ENCODE measurements around the gene CDADC1. TPM values are rescaled to one million over a fixed set of nuclear protein-coding genes. Genes with fewer than 3 reads are reported as not detected.

Gene CDADC1
- total and polyA plus RNA-seq, 2 donors (not counting 1 experiment from before 2014, with no cell fraction given): 6.1 to 6.6 TPM

- no peaks in the 10 kb centered on the region for H3K4me1 ChIP-seq (ENCODE audit: control insufficient read depth, extremely low read depth, insufficient read depth, low read length)
- H3K36me3 ChIP-seq (ENCODE audit: control insufficient read depth, insufficient read depth, low read length): peaks cover 2% of the 10 kb centered on the region
- no peak for TF ChIP-seq EZH2 (IDR thresholded peaks at IDR 0.05; ENCODE audit: low read length, missing control alignments)
- no peak for TF ChIP-seq CTCF (conservative IDR thresholded peaks at IDR 0.05 in 1 of 2, IDR thresholded peaks at IDR 0.05 in 1 of 2; ENCODE audit: low read depth in 1 of 2, low read length in 2 of 2)
- no peak overlapping the region for H3K4me3 ChIP-seq (replicated peaks in 1 of 4; ENCODE audit: control extremely low read depth in 1 of 4, insufficient read depth in 1 of 4, low read depth in 3 of 4, low read length in 4 of 4)
- H3K4me2 ChIP-seq (ENCODE audit: extremely low read depth, insufficient read depth, low read length): no peak overlapping the region
- no peaks in the 10 kb centered on the region for H3K9me3 ChIP-seq (ENCODE audit: control insufficient read depth, insufficient read depth, low read depth, low read length)
- H3K27me3 ChIP-seq (ENCODE audit: control insufficient read depth, insufficient read depth, low read length): peaks cover 15% of the 10 kb centered on the region
- no peak overlapping the region for H2AFZ ChIP-seq (ENCODE audit: low read length)
- H3K79me2 ChIP-seq (ENCODE audit: control insufficient read depth, insufficient read depth, low read length): no peaks in the 10 kb centered on the region
- H3K27ac ChIP-seq (ENCODE audit: insufficient read depth, low read length): no peak overlapping the region
- H4K20me1 ChIP-seq (ENCODE audit: control insufficient read depth, extremely low read depth, insufficient read depth, low read length): no peaks in the 10 kb centered on the region
- H3K9ac ChIP-seq (ENCODE audit: insufficient read depth, low read length): no peak overlapping the region
- no peak for DNase-seq (ENCODE audit: low read depth in 2 of 2)
These were observed 33.5 kb upstream of the CDADC1 start for GRCh38 chr13:49213997-49214916.

GRCh38 chr13:49214917-49215376 lies 32.8 kb upstream of the CDADC1 start:
- DNase-seq (ENCODE audit: low read depth in 2 of 2): peak in 1 of 2 donors; percentile 6
- Histone ChIP-seq H3K9me3 (ENCODE audit: control insufficient read depth, insufficient read depth, low read depth, low read length) (no peaks in the 10 kb centered on the region), H3K79me2 (ENCODE audit: control insufficient read depth, insufficient read depth, low read length) (no peaks in the 10 kb centered on the region), H3K4me3 (replicated peaks in 1 of 4; ENCODE audit: control extremely low read depth in 1 of 4, insufficient read depth in 1 of 4, low read depth in 3 of 4, low read length in 4 of 4) (no peak overlapping the region), H3K27me3 (ENCODE audit: control insufficient read depth, insufficient read depth, low read length) (peaks cover 20% of the 10 kb centered on the region), H4K20me1 (ENCODE audit: control insufficient read depth, extremely low read depth, insufficient read depth, low read length) (no peaks in the 10 kb centered on the region), H3K27ac (ENCODE audit: insufficient read depth, low read length) (no peak overlapping the region), H2AFZ (ENCODE audit: low read length) (no peak overlapping the region), H3K9ac (ENCODE audit: insufficient read depth, low read length) (no peak overlapping the region), H3K36me3 (ENCODE audit: control insufficient read depth, insufficient read depth, low read length) (peaks cover 2% of the 10 kb centered on the region), H3K4me2 (ENCODE audit: extremely low read depth, insufficient read depth, low read length) (no peak overlapping the region), H3K4me1 (ENCODE audit: control insufficient read depth, extremely low read depth, insufficient read depth, low read length) (no peaks in the 10 kb centered on the region)
- TF ChIP-seq CTCF (conservative IDR thresholded peaks at IDR 0.05 in 1 of 2, IDR thresholded peaks at IDR 0.05 in 1 of 2; ENCODE audit: low read depth in 1 of 2, low read length in 2 of 2) (no peak), EZH2 (IDR thresholded peaks at IDR 0.05; ENCODE audit: low read length, missing control alignments) (no peak)

- no peak for DNase-seq (ENCODE audit: low read depth in 2 of 2)
- Histone ChIP-seq H3K9ac (ENCODE audit: insufficient read depth, low read length) (no peak overlapping the region), H4K20me1 (ENCODE audit: control insufficient read depth, extremely low read depth, insufficient read depth, low read length) (no peaks in the 10 kb centered on the region), H3K4me2 (ENCODE audit: extremely low read depth, insufficient read depth, low read length) (no peak overlapping the region), H3K27ac (ENCODE audit: insufficient read depth, low read length) (no peak overlapping the region), H3K79me2 (ENCODE audit: control insufficient read depth, insufficient read depth, low read length) (no peaks in the 10 kb centered on the region), H3K9me3 (ENCODE audit: control insufficient read depth, insufficient read depth, low read depth, low read length) (no peaks in the 10 kb centered on the region), H2AFZ (ENCODE audit: low read length) (no peak overlapping the region), H3K36me3 (ENCODE audit: control insufficient read depth, insufficient read depth, low read length) (no peaks in the 10 kb centered on the region), H3K4me3 (replicated peaks in 1 of 4; ENCODE audit: control extremely low read depth in 1 of 4, insufficient read depth in 1 of 4, low read depth in 3 of 4, low read length in 4 of 4) (no peak overlapping the region), H3K4me1 (ENCODE audit: control insufficient read depth, extremely low read depth, insufficient read depth, low read length) (no peaks in the 10 kb centered on the region), H3K27me3 (ENCODE audit: control insufficient read depth, insufficient read depth, low read length) (peaks cover 32% of the 10 kb centered on the region)
- TF ChIP-seq CTCF (conservative IDR thresholded peaks at IDR 0.05 in 1 of 2, IDR thresholded peaks at IDR 0.05 in 1 of 2; ENCODE audit: low read depth in 1 of 2, low read length in 2 of 2) (no peak), EZH2 (IDR thresholded peaks at IDR 0.05; ENCODE audit: low read length, missing control alignments) (no peak)
These were observed 31.4 kb upstream of the CDADC1 start for GRCh38 chr13:49216334-49216733.
